Retina (tissue), 1 donor: ENCODE measurements around the gene SH2D5.
"Not testable (repeated sequence)": the region's sequence is repeated elsewhere in the genome, so short reads cannot be mapped to it uniquely, and the experiment has no call there.

Experiments
- DNase-seq: peaks from one replicate; pipeline ENCODE4 v3.0.0-alpha.2; 2016

The SH2D5 gene

DNA sequence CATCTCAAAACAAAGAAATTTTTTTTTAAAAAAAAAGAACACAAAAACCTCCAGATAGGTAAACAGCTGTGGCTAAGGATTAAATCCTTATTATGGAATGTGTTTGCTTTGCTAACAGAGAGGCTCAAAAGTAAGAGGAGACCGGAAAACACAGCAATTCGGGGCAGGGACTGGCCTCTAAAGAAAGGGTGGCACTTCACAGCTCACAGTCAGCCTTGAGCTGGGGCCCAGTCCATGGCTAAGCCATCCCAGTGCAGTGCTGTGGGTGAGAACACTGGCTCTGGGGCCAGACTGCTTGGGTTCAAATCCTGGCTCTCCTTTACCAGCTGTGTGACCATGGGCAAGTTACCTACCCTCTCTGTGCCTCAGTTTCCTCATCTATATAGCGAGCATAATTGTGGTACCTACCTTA lies 42.9 kb downstream of the SH2D5 start:
- DNase-seq: no peak

DNA sequence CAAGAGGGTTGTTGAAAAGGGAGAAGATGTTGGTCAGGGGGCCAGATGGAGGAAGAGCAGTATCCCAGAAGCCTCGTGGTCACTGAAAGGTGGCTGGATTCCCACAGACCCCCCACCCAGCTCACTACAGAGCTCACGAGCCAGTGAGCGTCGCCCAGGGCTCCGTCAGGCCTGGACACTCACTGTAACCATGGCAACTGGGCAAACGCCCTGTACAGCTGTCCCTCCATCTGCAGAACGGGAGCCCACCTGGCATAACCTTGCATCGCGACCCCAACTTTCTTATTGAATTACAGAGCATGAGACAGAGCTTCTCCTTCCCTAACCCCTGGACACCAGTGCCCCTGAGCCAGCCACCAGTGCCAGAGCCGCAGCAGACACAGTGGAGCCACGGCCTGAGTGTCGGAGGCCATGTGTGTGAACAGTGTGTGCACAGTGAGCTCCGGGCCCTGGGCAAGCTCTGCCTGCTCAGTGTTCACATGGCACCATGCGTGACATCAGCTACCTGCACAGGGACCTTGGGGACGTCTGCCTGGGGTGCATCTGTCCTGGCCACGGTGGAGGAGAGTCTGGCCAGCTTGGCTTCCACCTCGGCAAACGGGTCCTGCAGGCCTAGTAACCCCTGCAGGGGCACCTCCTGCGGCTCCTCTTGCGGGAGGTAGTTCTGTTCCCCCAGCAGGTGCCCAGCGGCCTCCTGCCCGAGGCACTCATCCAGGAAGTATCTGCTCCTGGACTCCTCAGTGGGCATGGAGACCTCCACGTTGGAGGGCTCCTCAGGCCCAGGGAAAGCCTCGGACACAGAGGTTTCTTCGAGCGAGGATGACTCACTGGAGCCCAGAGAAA lies 45.4 kb downstream of the SH2D5 start:
- DNase-seq: no peak

DNA sequence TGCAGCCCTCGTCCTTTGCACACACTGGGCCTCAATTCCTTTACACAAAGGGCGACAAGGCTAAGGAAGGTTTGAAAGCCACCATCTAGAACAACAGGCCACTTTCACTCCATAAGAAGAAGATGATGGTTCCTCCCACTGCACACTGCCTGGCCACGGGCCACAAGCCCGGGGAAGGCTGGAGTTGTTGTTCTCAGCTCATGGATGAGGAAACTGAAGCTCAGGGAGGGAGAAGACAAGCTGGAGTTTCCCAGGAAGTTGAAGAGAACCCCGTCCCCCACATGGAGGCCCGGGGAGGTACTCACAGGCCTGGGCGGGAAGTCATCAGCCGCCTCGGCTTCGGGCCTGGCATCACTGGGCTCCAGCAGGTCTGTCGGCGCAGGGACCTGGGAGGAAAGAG lies 46.8 kb downstream of the SH2D5 start:
- DNase-seq: no peak

- no peak for DNase-seq
Observed at GRCh38 chr1:20685099-20685662, 47.3 kb downstream of the SH2D5 start.

DNA sequence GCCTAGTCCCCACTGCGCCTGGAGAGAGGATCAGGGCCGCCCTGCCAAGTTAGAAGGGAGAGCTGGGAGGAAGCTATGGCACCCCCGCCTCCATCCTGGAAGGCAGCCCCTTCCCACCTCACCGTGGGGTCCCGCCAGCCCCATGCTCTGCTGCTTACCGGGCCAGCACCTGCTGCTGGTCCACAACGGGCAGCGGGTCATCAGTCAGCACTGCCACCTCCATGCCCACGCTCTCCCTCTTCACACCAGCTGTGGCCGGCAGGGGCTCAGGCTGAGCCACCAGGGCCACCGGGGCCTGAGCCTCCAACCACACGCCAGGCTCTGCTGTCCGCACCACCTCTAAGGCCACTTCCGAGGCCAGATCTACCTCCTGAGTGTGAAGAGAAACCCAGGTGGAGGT lies 47.9 kb downstream of the SH2D5 start:
- no peak for DNase-seq

- no peak for DNase-seq
Observed at GRCh38 chr1:20684050-20684620, 48.4 kb downstream of the SH2D5 start.

- no peak for DNase-seq
Observed at GRCh38 chr1:20683614-20684013, 48.9 kb downstream of the SH2D5 start.

- DNase-seq: no peak
Observed at GRCh38 chr1:20682571-20683236, 49.8 kb downstream of the SH2D5 start.

GRCh38 chr1:20681999-20682398 lies 50.5 kb downstream of the SH2D5 start:
- DNase-seq: no peak

- DNase-seq: no peak
Observed at GRCh38 chr1:20680269-20680668, 52.2 kb downstream of the SH2D5 start.

GRCh38 chr1:20678599-20678998 lies 53.9 kb downstream of the SH2D5 start:
- DNase-seq: no peak

- not testable (repeated sequence) for DNase-seq
Observed at GRCh38 chr1:20673626-20674025, 58.9 kb downstream of the SH2D5 start.

DNA sequence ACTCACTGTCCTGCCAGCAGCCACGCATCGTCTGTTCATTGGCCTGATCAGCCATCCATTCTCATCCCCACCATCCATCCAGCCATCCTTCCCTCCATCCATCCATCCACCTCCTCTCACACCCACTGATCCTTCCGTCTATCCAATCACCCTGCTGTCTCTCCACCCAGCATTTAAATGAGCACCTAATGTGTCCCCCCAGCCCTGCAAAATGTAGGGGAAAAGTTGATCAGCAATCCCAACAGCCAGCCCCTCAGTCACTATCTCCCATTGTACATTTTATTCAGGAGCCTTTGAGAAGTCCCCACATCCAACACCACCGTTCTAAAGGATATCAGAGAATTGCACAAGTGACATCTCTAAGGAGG lies 60.3 kb downstream of the SH2D5 start:
- no peak for DNase-seq

GRCh38 chr1:20670936-20671335 lies 61.6 kb downstream of the SH2D5 start:
- DNase-seq: no peak
